ENCODE measurements around the gene DNAH3.

- TF ChIP-seq CTCF (conservative IDR thresholded peaks at IDR 0.05; ENCODE audit: low read length) (no peak), EZH2phosphoT487 (IDR thresholded peaks at IDR 0.05; ENCODE audit: borderline replicate concordance) (no peak)
Measured at GRCh38 chr16:20920091-20920490, 230.6 kb downstream of the DNAH3 start.

All from Loucy (cell line).